Measurements from ENCODE around the gene MTG2.

GRCh38 chr20:62201173-62202082 is 18.6 kb downstream of the MTG2 start:
- TF ChIP-seq ZFP30 (CRISPR knock-in tag; IDR thresholded peaks at IDR 0.05) (no peak), CSDC2 (CRISPR knock-in tag; IDR thresholded peaks at IDR 0.05) (no peak), TSHZ2 (CRISPR knock-in tag; IDR thresholded peaks at IDR 0.05) (no peak), CREB5 (CRISPR knock-in tag; IDR thresholded peaks at IDR 0.05; ENCODE audit: low read depth) (no peak), OSR1 (CRISPR knock-in tag; IDR thresholded peaks at IDR 0.05) (no peak), ARNTL (CRISPR knock-in tag; IDR thresholded peaks at IDR 0.05; ENCODE audit: borderline replicate concordance, low read depth) (no peak)
- TF ChIP-seq, protein P1, sequence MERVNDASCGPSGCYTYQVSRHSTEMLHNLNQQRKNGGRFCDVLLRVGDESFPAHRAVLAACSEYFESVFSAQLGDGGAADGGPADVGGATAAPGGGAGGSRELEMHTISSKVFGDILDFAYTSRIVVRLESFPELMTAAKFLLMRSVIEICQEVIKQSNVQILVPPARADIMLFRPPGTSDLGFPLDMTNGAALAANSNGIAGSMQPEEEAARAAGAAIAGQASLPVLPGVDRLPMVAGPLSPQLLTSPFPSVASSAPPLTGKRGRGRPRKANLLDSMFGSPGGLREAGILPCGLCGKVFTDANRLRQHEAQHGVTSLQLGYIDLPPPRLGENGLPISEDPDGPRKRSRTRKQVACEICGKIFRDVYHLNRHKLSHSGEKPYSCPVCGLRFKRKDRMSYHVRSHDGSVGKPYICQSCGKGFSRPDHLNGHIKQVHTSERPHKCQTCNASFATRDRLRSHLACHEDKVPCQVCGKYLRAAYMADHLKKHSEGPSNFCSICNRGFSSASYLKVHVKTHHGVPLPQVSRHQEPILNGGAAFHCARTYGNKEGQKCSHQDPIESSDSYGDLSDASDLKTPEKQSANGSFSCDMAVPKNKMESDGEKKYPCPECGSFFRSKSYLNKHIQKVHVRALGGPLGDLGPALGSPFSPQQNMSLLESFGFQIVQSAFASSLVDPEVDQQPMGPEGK (CRISPR knock-in tag; IDR thresholded peaks at IDR 0.05; ENCODE audit: borderline replicate concordance) = no peak
- TF ChIP-seq, protein P2, sequence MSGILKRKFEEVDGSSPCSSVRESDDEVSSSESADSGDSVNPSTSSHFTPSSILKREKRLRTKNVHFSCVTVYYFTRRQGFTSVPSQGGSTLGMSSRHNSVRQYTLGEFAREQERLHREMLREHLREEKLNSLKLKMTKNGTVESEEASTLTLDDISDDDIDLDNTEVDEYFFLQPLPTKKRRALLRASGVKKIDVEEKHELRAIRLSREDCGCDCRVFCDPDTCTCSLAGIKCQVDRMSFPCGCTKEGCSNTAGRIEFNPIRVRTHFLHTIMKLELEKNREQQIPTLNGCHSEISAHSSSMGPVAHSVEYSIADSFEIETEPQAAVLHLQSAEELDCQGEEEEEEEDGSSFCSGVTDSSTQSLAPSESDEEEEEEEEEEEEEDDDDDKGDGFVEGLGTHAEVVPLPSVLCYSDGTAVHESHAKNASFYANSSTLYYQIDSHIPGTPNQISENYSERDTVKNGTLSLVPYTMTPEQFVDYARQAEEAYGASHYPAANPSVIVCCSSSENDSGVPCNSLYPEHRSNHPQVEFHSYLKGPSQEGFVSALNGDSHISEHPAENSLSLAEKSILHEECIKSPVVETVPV (CRISPR knock-in tag; IDR thresholded peaks at IDR 0.05) = no peak
